Adrenal gland (tissue), 12 donors: ENCODE measurements around the gene IKZF4. TPM values are rescaled to one million over a fixed set of nuclear protein-coding genes. Genes with fewer than 3 reads are reported as not detected.
"Not testable (repeated sequence)": the region's sequence is repeated elsewhere in the genome, so short reads cannot be mapped to it uniquely, and the experiment has no call there.

Experiments
- DNase-seq, 7 donors: peaks; one replicate each; pipeline ENCODE4 v3.0.0-alpha.2; 2019 to 2020
- H3K27ac ChIP-seq, 5 donors: fragments of 200-600 bp; sonication (generic) in 4 of 5; 1 replicate in 3 of 5; 2 replicates in 2 of 5; pipeline versions ENCODE4 v1.5.1 to v1.8.0; 2016 to 2020; ENCODE audit warnings: mild to moderate bottlenecking in 1 of 5
- H3K27me3 ChIP-seq: fragments of 200-600 bp; 2 replicates; pipeline ENCODE4 v1.8.0; 2021
- H3K36me3 ChIP-seq, 2 donors: fragments of 200-600 bp; replicated peaks in 1 of 2; 1 replicate in 1 of 2; 2 replicates in 1 of 2; pipeline versions ENCODE4 v1.5.1 to v1.8.0; 2018 to 2022
- H3K4me1 ChIP-seq, 2 donors: fragments of 200-600 bp; replicated peaks in 1 of 2; 1 replicate in 1 of 2; 2 replicates in 1 of 2; pipeline versions ENCODE4 v1.5.1 to v1.8.0; 2018 to 2021
- H3K4me3 ChIP-seq, 4 donors: fragments of 200-600 bp; sonication (generic) in 3 of 4; one replicate each; pipeline ENCODE4 v1.5.1; 2016 to 2018
- H3K9me3 ChIP-seq, 3 donors: fragments of 200-600 bp; sonication (generic) in 1 of 3; replicated peaks in 1 of 3; 1 replicate in 2 of 3; 2 replicates in 1 of 3; pipeline versions ENCODE4 v1.5.1 to v1.8.0; 2016 to 2021
- CTCF ChIP-seq, 6 experiments: fragments of 450-650 bp in 4 of 6; fragments of 200-600 bp in 2 of 6; sonication (generic) in 1 of 6; IDR thresholded peaks; 1 replicate in 5 of 6; 2 replicates in 1 of 6; pipeline versions ENCODE4 v1.5.1 to v1.8.0; 2016 to 2021; ENCODE audit warnings: antibody characterized with exemption in 6 of 6, mild to moderate bottlenecking in 2 of 6, moderate library complexity in 1 of 6
- POLR2A ChIP-seq, 2 donors: fragments of 450-650 bp; IDR thresholded peaks; one replicate each; pipeline ENCODE4 v1.6.1; 2017; ENCODE audit warnings: antibody characterized with exemption in 2 of 2, mild to moderate bottlenecking in 2 of 2, moderate library complexity in 1 of 2
- WGBS, 4 donors: extraction: QIAGEN DNeasy Blood & Tissue Kit in 2 of 4; methylation state at CpG; one replicate each; pipeline versions ENCODE4 v1.1.5 to v1.1.7; 2013 to 2017; 5-methylcytosine and 5-hydroxymethylcytosine counted together
- intact Hi-C, 2 donors: fragments of 100-400 bp; cut with DNase I; formaldehyde crosslinking; loops; one replicate each; pipeline versions ENCODE4 v1.14.1 to v1.15.0; 2022 to 2023
- polyA plus RNA-seq, 3 donors: library from polyadenylated mRNA; stranded (reverse); fragments of 200-250 nt in 2 of 3; fragments of 350-450 nt in 1 of 3; fragmentation: Illumina TruSeq in 1 of 3; extraction: RNeasy Lipid Tissue Mini Kit (QIAGEN cat#74804) in 1 of 3; gene quantifications; one replicate each; pipeline ENCODE4 v1.2.3, GENCODE V29; 2013 to 2014
- total RNA-seq, 9 donors: library from RNA; depleted of rRNA in 4 of 9; stranded (reverse); fragments of >200 nt in 4 of 9; fragments of 120-200 nt in 1 of 9; fragmentation: NEBNext Ultra II Directional in 1 of 9; extraction: Animal tissue kit (Norgen Biotek cat#: 25700) in 1 of 9; gene quantifications; one replicate each; pipeline versions ENCODE4 v1.1.0 to v1.2.4, GENCODE V29; 2013 to 2023
- donor health status: healthy with polysubstance abuse.
- donor health status: Bipolar disorder and iron deficiency.
- donor health status: DM: yes; HTN: yes; CAD: no.
- donor health status: DM: no; HTN: no; CAD: no.
- donor health status: DM: no; HTN: no; CAD: no.
- donor health status: DM: yes; HTN: yes; CAD: no.

The IKZF4 gene
- total and polyA plus RNA-seq, 12 donors: 5.7 to 34.0 (median 11.0) TPM

GRCh38 chr12:55978393-55978792 is 42.5 kb upstream of the IKZF4 start:
- Histone ChIP-seq H3K9me3 (no peaks in the 10 kb centered on the region), H3K27ac (no peak overlapping the region), H3K27me3 (no peaks in the 10 kb centered on the region), H3K4me3 (no peak overlapping the region), H3K4me1 (peaks cover 8 to 38% of the 10 kb centered on the region in 2 donors), H3K36me3 (peaks cover 0 to 11% of the 10 kb centered on the region in 2 donors)
- DNase-seq: no peak
- 88 to 98% (median 92%) methylated on average over 7 of the region's 7 CpGs for WGBS, 4 donors
- intact Hi-C loops: no loop called here
- TF ChIP-seq CTCF (IDR thresholded peaks at IDR 0.05): no peak
- TF ChIP-seq POLR2A (IDR thresholded peaks at IDR 0.05): no peak

- no peak overlapping the region for H3K4me3 ChIP-seq
- 90 to 91% (median 90%) methylated on average over 3 of the region's 3 CpGs for WGBS, 4 donors
- peaks cover 0 to 18% of the 10 kb centered on the region in 2 donors for H3K36me3 ChIP-seq
- DNase-seq: no peak
- no peaks in the 10 kb centered on the region for H3K9me3 ChIP-seq
- intact Hi-C loops: no loop called here
- TF ChIP-seq POLR2A (IDR thresholded peaks at IDR 0.05) (no peak), CTCF (IDR thresholded peaks at IDR 0.05) (no peak)
- no peaks in the 10 kb centered on the region for H3K27me3 ChIP-seq
- H3K27ac ChIP-seq: no peak overlapping the region
- peaks cover 8 to 38% of the 10 kb centered on the region in 2 donors for H3K4me1 ChIP-seq
Observed at GRCh38 chr12:55979069-55979468, 41.8 kb upstream of the IKZF4 start.

GRCh38 chr12:55981882-55982281 is 39.0 kb upstream of the IKZF4 start:
- H3K27ac ChIP-seq, intact Hi-C loops: not testable (repeated sequence)
- H3K36me3 ChIP-seq: peaks cover 0 to 44% of the 10 kb centered on the region in 2 donors

GRCh38 chr12:55982319-55982936 is 38.4 kb upstream of the IKZF4 start:
- Histone ChIP-seq H3K4me1 (peaks cover 0 to 14% of the 10 kb centered on the region in 2 donors), H3K27me3 (no peaks in the 10 kb centered on the region), H3K27ac (no peak overlapping the region), H3K4me3 (no peak overlapping the region), H3K36me3 (peaks cover 0 to 50% of the 10 kb centered on the region in 2 donors), H3K9me3 (no peaks in the 10 kb centered on the region)
- DNase-seq: no peak
- 75 to 79% (median 78%) methylated on average over 3 of the region's 3 CpGs for WGBS, 4 donors
- intact Hi-C loops: no loop called here
- no peak for TF ChIP-seq CTCF (IDR thresholded peaks at IDR 0.05)
- no peak for TF ChIP-seq POLR2A (IDR thresholded peaks at IDR 0.05)

More at GRCh38 chr12:55981882-55982281, 39.0 kb upstream of the IKZF4 start:
- H3K4me3 ChIP-seq, H3K9me3 ChIP-seq, H3K27me3 ChIP-seq: not testable (repeated sequence)
- 51 to 57% (median 54%) methylated on average over 5 of the region's 5 CpGs for WGBS, 4 donors
- peaks cover 0 to 16% of the 10 kb centered on the region in 2 donors for H3K4me1 ChIP-seq
- peak in 3 of 7 donors; percentile 43 to 55 (median 43) for DNase-seq
